Stimulated activated naive CD4-positive, alpha-beta T cell treated with Interleukin-2 at 50 U/mL for 16 hours (primary cell): ENCODE results near the gene PALLD.

Experiments
- DNase-seq: peaks from one replicate; lab custom pipeline; 2025; lab: John Stamatoyannopoulos, UW

Gene PALLD

DNA sequence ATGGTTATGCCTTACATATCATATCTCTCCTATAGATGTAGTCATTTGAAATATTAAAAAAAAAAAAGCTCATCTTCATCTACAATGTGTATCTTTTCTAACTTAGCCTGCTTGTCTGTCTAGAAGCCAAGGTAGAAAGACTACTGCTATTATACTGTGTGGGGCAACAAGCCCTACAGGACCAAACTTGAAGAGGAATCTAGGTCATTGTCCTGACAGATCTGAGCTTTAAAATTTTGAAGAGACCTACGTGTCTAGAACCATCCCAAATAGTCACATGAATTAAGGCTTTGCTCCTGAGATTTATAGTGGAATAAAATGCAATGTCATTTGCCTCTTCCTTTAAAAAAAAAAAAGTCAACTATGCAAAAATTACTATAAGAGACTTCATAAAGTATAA is 95.8 kb downstream of the PALLD start:
- no peak for DNase-seq

- no peak for DNase-seq
These were observed 96.5 kb downstream of the PALLD start for GRCh38 chr4:168593399-168593798.

- DNase-seq = no peak
These were observed 97.3 kb downstream of the PALLD start for GRCh38 chr4:168594121-168594520.

- DNase-seq = no peak
These were observed 101.3 kb downstream of the PALLD start for GRCh38 chr4:168598191-168598590.

DNA sequence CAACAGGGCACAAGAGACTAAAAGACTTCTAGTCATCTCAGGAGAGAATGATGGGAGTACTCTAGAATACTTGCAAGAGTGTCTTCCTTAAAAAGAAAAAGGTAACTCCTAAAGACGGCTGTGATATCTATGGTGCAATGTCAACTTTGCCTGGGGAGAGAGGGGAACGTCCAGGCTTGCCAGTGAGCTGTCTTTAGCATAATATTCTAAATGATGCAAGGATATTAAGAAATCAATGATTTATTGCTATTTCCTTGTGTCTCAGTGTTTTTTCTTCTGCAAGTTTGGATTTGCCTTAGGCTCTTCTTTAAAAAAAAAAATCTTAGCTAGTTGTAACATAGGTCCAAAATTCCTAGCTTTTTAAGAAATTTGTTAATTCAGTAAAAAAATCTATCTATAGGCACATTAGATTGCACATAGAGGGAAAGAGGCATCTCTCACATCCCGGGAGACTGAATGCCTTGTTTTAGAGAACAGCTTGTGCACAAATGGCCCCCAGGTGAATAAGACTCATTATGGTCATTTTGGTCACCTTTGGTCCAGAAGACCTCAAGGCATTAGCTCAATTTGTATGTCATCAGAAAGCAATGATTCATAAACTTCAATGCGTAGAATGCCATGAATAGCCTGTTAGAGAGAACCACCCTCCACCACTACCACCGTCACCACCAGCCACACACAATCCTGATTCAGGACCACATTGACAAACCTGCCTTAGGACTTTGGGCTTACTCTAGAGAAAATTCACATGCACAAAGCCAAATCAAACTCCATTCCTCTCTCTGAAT is 104.1 kb downstream of the PALLD start:
- DNase-seq = no peak

DNA sequence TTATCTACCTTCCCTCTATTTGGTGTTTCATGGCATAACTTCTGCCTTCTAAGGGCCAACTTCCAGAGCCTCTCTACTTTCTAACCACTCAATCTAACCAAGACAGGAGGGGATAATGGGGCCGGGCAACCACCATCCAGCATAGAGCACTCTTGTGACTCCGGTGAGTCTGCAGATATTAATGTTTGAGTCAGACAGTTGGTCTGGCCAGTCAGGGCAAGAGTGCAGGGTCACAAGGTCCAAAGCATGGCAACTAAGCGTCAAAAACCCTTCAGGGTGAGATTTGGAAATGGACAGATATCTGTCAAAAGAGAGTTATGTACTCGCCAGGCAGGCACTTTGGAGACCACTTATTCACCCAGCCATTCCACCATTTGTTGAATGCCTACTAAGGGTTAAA is 105.0 kb downstream of the PALLD start:
- DNase-seq = no peak

GRCh38 chr4:168604496-168605373 is 107.9 kb downstream of the PALLD start:
- no peak for DNase-seq

DNA sequence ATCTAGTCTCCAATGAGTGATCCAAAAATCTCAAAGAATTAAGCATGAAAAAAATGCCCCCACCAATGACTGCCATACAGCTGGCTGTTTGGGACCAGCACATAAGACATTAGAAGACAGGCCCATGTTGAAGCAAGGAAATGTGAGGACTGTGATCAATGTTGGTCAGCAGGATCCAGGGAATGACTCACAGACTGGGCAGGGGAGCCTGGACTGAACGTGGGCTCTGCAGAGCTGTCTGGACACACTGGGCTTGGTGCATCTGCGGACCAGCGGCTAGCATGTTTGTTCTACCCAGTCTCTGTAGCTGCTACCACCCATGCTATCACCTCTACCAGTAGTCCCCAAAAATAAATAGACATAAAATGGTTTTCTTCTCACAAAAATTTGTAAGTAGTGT is 108.6 kb downstream of the PALLD start:
- no peak for DNase-seq

DNA sequence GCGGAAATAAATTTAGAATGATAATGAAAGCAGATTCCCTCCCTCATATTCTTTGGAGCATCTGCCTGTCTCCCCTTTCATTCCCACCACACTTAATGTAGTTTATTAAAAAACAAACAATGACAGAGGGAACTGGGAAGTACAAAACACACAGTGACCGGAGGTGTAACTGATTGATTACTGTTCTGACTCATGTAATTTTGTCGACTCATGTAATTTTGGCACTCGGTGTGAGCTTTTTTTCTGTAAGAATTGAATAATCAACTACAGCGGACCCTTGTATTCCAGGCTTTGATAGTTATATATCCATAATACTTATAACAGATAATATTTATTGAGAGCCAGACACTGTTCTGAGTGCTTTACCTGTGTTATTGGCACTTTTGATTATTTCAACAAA is 110.4 kb downstream of the PALLD start:
- no peak for DNase-seq

DNA sequence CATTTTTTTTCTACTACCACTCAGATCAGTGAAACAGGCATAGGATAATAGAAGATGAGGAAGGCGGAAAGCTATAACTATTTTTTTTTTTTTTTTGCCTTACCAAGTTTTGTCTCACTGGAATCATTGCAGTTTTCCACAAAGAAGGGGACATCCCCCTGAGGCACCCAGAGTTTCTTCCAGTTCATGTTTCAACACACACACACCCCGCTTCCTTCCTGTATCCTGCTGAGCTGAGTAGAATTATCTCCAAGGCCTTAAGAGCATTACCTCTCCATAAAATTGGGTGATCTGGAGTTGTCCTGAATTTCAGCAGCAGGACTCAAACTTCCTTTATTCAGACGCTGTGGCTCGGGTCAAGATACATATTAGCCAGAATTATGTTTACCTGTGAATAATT is 111.9 kb downstream of the PALLD start:
- DNase-seq = no peak

GRCh38 chr4:168609369-168609768 is 112.5 kb downstream of the PALLD start:
- DNase-seq = no peak

DNA sequence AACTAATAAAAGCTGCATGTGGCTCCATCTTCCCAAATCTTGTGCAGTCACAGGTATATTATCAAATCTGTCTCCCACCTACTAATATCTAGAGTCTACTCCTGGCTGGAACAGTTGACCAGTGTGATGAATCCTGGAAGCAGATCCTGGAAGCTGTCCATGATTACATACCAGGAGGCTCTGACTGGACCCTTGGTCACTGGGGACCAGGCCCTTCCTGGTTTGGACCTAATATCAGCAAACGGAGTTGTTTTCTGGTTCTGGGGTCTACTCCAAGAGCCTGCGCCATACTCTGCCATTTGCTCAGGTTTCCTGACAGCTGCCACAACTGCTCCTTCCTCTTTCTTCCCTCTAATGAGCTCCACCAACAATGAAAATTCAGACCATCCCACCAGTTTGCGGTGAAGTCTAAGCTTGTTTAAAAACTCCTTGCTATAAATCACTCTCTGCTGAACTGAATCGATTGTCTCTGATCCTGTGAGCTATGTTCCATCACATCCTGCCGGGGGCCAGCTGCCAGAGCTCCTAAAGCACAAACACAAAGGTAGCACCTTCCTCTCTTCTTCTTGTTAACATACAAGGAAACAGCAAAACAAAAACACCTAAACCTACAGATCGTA is 114.2 kb downstream of the PALLD start:
- no peak for DNase-seq

GRCh38 chr4:168612450-168613135 is 115.7 kb downstream of the PALLD start:
- DNase-seq = no peak

DNA sequence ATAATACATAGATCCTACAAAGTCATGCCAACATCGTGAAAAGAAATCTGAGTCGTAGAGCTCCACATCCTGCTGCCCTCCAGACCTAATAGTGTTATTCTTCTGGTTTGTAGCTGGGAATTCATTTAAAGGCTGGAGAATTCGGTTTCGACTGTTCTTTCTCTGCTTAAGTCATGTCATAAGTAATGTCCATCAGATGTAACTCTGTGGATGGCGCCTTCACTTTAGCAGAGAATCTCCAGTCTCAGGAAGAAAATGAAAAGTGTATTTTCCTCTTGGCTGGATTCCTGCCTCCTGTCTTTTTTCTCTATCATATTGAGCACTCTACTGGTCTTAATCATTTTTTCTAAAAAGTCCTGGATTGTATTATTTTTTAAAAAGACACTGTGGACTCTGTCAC is 117.0 kb downstream of the PALLD start:
- DNase-seq = no peak

DNA sequence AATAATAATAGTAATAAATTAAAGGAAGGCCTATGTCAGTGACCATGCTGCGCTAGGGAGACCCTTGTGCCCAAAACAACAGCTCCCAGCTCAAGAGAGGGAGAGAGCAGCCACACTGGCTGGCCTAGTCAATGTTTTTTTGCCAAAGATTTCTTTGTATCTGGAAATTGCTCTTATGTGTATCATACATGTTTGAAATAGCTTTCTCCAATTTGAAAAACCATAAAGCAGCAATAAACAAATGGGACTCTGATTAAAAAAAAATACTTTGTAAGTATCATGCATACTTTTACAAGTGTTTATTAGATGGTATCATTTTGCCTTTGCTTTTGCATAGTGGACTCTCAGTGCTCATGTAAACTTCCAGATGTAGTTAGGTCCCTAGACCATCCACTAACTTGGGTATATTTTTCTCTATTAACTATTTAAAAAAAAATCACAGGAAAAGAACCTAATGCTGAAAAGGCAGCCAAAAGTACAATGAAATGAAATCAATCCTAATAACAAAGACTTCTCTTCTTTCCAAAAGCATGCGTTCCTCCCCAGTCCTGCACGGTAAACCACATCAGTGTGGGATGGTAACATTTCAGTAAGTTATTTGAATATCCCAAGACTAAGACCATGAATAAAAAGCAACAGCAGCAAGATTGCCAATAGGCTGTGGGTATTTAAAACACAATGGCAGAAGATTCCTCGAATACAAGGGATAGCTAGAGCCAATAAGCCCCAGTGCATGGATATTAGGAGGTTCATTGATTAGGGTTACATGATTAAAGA is 117.6 kb downstream of the PALLD start:
- DNase-seq = no peak

GRCh38 chr4:168615294-168616065 is 118.6 kb downstream of the PALLD start:
- DNase-seq = no peak

GRCh38 chr4:168618577-168619265 is 121.9 kb downstream of the PALLD start:
- no peak for DNase-seq

DNA sequence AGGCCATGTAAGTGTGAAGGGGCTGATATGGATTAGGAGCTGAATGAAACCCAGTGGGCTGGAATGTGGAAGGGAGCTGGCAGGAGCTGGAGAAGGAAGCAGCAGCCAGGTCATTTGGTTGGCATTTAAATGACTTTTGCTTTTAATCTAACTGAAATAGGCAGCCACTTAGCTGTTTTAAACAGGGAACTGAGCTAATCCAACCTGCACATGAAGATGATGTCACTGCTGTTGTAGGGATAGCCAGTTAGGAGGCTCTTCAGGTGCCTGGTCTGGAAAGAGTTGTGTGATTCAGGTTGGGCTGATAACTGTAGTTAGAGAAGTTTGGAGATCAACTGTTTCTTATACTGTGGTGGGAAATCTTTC is 122.4 kb downstream of the PALLD start:
- DNase-seq = no peak

DNA sequence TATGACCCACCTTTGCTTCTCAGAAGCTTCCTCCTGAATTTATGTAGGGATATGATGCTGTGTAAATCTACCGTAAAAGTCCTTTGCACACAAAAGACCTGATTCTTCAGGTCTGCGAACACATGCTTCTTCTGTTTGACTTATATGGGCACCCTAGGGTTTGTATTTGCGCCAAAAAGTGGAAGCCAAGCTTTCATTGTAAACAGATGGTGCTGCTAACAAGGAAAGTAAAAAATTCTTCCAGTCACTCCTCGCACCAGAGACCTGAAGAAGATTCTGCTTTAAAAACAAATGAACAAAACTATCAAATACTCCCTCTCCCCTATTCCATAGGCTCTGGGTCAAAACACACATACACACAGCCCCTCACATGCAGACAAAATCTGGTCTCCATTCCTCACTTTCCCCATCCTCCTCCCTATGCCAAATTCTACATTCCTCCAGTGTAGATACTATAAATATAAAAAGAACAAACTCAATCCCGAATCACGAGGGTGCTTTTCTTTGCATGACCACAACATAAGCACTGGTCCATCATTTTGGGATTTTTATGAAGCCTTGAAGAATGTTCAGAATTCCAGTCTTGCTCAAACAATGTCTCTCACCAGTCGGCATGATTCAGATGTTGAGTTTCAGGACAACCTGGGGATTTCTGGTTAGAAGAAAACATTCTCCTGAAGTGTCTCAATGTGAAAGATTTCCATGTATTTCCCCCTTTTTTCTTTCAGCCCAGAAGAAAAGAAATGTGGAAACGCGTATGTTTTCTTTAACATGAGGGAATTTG is 125.1 kb downstream of the PALLD start:
- no peak for DNase-seq
